SK-N-MC (cell line): ENCODE results near the gene ZNF23.

Experiments used
- EZH2 ChIP-seq: fragments of 200-600 bp; sonication (generic); IDR thresholded peaks from one replicate; pipeline ENCODE4 v1.6.1; 2017; ENCODE audit warnings: antibody characterized with exemption
- POLR2AphosphoS5 ChIP-seq: IDR thresholded peaks from 2 replicates; pipeline ENCODE4 v1.6.1; 2012; ENCODE audit warnings: mild to moderate bottlenecking, low read depth, low read length, borderline replicate concordance

- TF ChIP-seq POLR2AphosphoS5, result no peak
- TF ChIP-seq EZH2, result no peak
Measured at GRCh38 chr16:71507061-71507460, 45.0 kb upstream of the ZNF23 start.
